Fibroblast of skin of scalp (primary cell): ENCODE results near the gene CAMTA1.
"Not testable (repeated sequence)": the region's sequence is repeated elsewhere in the genome, so short reads cannot be mapped to it uniquely, and the experiment has no call there.

Experiments used
- DNase-seq: peaks from one replicate; pipeline ENCODE4 v3.0.0-alpha.2; 2013

CAMTA1 gene

DNA sequence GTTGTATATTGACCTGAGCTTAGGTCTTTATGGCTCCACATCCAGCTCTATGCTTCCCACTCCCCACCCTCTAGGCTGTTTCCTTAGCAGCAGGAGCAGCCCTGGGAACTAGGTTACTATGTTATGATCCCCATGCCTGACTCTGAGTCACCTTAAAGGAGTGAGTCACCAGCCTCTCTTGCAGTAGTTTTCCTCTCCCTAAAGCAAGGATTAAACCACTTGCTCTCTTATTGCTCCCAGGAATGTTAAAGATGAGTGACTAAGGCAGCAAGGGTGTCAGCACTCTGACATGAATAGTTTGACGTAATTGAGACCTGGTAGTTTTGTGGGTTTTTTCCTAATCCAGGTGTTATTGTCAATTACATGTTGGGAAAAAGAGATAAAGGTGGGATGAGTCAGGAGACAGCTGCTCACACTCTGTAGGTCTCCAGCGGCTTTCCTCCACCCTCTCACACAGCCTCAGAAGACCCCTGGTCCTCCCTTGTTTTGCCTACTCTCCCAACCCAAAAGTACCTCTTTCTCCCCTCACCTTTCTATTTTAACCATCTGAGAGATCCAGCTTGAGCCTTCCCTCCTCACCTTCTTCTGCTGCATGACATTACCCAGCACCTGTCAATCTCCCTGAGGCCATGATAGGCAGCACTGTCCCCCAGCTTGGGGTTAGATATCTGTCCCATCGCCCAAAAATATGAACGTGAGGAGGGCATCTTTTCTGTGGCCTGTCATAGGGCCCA is 616.7 kb downstream of the CAMTA1 start:
- peak; percentile 98 for DNase-seq

DNA sequence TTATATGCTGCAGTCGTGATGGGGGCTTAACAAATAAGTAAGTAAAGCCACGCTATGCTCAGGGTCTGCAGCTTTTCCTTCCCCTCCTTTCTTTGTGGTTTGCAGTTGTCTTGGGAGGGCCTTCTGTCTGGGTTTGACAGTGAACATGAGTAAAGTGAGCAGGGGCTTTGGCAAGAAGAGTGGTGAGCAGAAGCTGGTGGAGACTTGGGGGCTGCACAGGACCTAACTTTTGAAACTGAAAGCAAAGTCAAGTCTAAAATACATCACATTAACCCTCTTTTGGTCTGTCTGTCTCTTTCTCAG is 617.2 kb downstream of the CAMTA1 start:
- DNase-seq = no peak

DNA sequence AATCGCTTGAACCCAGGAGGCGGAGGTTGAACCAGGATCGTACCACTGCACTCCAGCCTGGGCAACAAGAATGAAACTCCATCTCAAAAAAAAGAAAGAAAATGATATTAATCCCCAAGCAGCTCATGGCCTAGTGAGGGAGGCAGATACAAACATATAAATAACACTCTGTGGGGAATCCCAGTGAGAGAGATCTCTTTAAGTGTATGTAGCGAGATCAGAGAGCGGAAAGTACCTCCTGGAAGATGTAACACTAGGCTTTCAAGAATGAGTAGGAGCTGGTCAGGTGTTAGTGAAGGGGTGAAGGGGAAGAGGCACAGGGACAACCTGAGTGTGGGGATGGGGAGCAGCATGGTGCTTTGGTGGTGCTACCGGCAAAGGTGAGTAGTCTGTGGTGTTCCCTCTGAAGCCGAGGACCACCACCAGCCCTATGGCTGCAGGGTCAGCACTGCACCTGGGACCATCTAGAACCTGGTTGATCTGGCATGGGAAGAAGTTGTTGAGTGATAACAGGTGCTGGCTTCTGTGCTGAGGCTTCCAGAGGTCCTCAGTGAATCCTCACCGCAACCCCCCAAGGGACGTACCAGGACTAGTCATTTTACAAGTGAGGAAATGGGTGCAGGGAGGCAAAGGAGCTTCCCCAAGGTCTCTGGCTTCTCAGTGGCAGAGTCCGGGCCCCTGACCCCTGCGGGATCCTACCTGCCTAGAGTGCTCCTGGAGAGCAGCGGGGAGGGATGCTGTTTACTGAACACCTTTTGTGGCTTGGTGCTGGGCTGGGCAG is 618.2 kb downstream of the CAMTA1 start:
- no peak for DNase-seq

DNA sequence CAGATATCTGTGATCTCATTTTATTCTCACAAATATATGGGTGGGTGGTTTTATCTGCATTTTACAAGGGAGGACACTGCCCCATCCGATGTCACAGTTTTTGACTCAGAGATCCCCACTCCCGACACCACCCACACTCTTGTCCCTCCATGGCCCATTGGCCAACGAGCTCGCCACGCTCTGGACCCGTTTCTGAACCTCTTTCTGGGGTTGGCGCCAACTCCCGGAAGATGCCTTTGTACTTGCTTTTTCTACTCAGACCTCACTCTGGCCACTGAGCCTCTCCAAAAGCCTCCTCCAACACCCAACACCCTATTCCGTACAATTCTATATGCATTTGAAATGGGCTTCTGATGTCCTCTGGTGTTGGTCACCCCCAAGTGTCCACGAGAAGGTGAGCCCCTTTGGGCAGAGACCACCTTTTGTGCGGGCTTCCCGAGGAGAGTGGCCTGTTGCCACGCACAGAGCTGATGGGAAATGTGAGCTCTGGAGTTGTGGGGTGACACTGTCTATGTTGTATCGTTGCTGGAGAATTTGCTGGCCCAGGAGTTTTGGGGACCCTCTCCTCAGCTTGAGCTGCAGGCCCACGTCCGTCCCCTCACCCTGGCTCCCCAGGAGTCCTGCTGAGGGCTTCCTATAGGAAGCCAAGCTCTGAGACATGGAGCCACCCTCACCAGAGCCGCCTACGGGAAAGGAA is 618.9 kb downstream of the CAMTA1 start:
- no peak for DNase-seq

DNA sequence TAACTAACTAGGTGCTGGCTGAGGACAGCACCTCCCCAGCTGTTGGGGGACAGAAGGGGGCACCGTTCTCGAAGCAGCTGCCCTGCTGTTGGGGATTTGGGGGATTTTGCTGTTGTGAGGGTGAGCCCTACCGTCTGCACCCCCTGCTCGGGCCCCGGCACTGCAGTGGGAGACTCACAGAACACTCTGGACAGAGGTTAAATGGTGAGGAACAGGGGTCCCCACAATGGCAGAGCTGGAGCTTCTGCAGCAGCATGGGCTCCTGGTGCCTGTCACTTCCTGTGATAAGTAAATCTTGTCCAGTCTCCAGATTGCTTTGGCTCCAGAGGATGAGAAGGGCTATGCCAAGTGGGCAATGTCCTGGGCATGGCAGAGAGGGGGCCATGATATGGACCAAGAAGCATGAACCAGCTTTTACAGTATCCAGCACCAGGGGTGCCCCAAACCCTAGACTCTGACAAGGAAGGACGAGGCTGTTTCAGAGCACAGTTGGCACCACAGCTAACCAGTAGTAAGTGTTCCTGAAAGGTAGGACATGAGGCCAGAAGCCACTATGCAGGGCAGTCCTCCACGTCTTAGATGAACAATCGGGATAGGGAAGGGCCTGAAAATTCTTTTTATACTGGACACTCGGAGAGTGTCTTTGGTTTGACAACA is 620.7 kb downstream of the CAMTA1 start:
- DNase-seq = no peak

DNA sequence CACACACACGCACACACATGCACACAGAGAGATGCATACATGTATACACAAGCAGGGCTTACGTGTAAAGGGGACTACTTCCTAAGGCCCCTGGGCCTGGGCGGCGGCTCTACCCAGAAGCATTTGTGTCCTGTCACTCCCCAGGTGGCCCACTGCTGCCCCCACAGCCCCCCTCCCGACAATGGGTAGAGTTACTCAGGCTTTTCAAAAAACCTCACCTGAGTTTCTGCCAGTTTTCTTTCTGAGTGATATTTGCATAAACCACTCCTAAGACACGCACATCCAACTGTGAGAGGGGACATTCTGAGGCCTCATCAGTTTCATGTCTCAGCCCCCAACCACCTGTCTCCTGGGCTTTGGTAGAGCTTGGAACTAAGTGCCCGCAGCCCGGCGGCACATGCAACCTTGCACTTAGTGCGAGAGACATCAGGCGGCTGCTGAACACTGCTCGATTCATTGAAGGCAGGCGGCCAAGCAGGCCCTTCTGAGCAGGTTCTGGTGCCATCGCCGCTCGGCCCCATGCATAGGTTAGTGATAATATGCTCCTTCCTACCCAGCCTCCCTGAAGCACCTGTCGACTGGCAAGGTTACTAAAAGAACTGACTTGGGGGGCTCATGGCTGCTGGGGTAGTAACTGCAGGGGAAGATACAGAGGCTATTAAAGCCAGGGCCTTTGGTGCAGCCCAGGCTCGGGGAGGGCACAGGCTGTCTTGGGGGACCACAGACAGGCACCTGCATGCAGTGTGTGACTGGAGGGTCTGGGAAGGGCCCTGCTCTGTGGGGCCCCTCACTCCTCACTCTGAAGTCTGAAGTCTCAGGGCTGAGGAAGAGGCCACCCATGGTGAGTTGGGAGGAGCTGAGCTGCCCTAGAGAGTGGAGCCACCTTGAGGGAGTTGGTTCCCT is 621.6 kb downstream of the CAMTA1 start:
- no peak for DNase-seq

DNA sequence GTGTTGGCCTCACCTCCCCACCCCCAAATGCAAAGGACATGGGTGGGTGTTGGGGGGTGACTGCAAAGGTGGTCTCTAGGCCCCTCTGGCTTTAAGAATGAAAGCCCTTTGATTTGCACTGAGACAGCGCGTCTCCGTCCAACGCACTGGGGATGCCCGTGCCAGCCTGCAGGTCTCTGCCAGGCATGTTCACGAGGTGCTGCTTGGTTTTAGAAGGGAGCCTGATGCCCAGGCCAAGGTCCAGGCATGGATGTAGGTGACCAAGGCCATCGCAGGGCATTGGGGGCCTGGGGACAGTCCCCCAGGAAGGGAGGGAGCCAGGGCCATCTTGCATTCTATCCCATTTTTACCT is 622.3 kb downstream of the CAMTA1 start:
- no peak for DNase-seq

DNA sequence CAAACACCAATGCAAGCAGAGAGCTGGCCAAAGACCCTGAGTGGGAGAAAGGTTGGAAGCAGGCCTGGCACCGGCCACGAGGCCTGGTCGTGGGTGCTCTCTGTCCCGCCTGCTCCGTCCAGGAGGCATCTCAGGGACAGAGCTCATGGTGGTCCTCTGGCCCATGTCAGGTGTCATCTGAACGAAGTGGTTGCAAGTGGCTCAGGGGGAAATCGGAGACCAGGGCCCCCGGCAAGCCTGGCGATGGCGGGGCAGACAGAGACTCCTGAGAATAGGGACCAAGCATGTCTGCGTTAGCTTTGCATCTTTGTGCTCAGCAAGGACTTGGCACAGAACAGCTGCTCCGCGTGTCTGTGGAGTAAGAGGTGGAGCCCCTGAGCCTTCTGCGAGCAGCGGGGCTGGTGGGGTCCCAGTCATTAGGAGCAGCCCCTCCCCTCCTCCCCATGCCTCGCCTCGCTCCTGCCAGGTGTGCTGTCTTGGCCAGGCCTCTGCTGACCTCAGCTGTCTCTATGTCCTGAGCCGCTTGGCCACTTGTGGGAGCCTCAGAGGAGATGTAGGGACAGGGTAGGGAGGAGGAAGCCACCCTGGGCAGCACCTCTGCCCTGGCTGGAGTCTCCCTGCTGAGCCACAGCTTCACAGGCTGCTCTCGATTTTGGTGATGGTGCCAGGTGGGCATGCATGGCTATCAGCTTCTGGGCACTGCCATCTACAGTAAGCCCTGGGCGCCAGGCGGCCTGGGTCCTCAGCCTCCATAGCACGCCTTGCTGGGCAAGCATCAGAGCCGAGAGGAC is 622.9 kb downstream of the CAMTA1 start:
- DNase-seq = no peak

DNA sequence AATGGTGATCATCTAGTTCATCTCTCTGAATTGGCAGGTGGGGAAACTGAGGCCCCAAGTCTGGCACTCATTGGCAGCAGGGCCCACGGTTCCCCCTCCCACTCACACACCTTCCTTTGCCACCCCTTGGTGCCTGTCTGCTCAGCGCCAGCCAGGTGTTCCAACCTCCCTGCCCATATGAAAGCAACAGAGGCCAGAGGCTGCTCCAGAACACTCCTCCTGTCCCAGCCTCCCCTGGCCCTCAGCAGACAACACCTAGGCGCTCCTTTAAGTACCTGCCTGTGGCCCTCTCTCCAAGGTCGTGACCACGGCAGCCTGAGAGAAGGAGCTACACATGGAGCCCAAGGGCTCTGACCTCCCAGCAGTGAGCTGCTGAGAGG is 623.5 kb downstream of the CAMTA1 start:
- no peak for DNase-seq

DNA sequence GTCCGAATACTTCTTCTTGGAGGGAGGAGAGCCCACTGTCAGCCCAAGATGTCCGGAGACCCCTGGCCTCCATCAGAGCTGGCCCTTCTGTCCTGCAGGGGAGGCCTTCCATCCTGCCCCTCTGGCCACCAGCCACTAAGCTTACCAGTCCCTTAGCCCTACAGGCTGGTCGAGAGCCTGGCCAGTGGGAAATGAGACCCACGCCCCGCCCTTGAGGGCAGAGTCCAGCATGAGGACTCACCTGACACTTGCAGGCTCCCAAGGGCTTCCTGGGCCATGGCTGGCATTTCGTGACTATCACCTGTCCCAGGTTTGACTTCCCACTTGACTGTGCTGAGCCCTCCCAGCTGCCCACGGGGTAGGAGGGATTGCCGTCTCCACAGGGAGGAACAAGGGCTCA is 624.0 kb downstream of the CAMTA1 start:
- no peak for DNase-seq

DNA sequence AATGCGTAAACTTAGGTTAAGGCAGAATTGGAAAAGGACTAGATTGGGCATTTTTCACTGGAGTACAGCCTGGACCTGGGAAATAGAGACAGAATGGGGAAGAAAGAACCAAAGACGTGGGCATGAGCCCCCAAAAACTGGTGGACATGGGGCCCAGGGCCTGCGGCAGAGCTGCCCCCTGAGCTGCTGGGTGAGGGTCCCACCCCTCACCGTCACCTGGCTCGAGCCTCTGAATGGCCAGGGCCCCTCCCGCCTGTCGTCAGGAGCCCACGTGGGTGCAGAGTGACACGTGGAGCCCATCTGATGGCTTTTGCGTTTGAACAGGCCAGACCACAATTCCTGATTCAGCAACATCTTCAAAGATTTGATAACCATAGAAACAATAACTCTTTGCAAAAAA is 624.9 kb downstream of the CAMTA1 start:
- DNase-seq = no peak

DNA sequence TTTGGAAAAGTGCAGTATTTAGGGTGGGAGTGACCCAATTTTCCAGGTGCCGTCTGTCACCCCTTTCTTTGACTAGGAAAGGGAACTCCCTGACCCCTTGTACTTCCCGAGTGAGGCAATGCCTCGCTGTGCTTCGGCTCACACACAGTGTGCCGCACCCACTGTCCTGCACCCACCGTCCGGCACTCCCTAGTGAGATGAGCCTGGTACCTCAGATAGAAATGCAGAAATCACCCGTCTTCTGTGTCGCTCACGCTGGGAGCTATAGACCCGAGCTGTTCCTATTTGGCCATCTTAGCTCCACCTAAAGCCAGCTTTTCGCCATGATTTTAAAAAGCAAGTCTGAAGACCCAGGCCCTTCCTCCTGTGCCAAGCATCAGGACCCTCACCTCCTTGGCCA is 632.4 kb downstream of the CAMTA1 start:
- not testable (repeated sequence) for DNase-seq

DNA sequence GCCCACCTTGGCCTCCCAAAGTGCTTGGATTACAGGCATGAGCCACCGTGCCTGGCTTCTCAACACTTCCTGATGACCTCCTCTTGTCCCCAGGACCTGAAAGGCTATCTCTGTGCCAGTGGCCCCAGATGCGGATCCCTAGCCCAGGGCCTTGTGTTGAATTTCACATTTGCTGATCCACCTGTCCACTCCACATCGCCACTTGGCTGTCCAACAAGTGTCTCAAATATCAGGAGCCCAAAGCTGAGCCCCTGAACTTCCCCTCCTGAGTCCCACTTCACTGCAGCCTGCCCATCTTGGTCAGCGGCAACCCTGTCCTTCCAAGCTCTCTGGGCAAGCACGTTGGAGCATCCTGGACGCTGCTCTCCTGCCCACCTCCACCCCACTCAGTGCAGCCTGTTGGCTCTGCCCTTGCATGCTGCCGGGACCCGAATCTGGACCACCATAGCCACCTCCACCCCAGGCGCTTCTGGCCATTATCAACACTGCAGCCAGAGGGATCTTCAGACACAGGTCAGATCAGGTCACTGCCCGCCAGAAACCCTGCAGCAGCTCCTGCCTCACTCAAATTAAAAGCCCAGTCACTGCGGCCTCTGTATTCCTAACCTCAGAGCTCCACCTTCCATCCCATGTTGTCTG is 633.3 kb downstream of the CAMTA1 start:
- DNase-seq = no peak

DNA sequence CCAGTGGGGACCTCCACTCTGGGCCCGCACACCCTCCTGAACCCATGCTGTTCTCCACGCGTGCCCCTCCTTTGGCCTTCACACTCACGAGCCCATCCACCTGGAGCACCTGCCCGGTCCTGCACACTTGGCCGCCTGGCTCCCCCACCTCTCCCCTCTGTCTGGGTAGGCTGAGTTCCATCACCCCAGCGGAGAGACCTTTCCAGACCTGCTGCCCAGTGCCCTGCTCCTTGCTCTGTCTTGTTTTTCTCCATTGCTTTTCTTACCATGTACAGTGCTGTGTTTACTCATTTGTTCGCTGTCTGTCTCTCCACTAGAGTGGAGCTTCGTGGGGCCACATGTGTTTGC is 634.8 kb downstream of the CAMTA1 start:
- DNase-seq = no peak

DNA sequence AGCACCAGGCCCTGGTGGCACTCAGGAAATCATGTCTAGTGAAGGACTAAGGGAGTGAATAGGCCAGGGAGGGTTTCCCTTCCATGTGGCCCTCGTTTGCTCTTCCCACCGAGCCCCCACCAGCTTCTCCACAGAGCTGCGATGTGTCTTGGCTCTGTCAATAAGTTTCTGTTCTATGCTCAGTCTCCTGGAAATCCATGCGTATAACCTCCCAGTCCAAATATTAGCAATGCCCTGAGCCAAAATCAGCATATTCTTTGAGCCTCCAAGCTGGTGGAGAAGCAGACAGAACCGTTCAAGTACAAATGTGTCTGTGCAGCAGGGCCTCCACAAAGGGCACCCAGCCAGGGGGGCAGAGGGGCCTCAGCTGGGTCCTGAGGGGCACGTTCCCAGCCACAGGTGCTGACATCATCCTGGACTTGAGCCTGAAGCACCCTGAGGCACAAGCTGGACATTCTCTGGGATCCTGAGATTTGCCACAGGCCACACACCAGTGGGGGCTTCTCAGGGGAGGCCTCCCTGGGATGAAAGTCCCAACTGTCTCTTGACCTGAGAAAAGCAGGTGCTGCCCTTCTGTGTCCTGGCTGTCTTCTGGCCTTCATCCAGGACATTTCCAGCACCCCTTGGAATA is 635.3 kb downstream of the CAMTA1 start:
- no peak for DNase-seq

DNA sequence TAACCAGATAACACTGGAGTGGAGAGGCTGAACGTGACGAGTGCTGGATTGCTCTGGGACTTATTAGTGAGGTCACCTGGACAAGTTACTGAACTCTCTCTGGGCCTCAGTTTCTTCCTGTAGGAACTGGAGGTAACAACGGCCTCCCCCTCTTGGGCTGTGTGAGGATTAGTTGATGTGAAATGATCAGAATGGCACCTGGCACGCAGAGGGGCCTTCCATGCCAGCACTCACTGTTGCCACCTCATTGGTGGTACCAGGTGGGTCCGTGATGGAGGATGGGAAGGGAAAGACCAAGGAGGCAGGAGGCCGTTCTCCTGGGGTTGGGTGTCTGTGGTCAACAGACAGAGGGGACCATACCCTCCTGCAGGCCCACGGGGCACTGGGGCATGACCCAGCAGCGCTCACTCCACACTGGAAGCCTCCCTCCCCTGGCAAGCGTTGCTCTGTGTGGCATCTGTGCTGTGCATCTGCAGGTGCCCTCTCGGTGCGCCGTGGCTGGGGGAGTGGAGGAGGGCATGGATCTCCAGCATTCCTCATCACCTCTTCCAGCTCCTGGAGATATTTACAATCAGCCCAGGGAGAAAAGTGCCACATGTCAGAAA is 636.3 kb downstream of the CAMTA1 start:
- DNase-seq = no peak

DNA sequence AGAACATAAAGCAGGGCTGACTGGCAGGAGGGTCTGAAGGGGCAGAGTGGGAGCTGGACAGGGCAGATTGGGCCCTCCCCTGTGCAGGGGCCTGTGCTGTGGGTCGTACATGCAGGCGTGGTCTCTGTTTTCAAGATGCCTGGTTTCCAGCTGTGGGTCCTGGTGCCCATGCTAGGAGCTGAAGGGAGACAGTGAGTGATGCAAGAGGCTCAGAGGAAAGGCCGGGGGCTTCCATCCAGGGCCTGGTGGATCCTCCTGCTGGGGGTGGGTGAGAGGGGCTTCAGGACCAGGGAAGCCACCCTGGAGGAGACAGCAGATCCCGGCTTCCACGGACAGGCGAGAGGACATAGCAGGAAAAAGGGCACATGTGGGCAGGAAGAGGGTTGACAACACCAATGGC is 636.8 kb downstream of the CAMTA1 start:
- DNase-seq = no peak

DNA sequence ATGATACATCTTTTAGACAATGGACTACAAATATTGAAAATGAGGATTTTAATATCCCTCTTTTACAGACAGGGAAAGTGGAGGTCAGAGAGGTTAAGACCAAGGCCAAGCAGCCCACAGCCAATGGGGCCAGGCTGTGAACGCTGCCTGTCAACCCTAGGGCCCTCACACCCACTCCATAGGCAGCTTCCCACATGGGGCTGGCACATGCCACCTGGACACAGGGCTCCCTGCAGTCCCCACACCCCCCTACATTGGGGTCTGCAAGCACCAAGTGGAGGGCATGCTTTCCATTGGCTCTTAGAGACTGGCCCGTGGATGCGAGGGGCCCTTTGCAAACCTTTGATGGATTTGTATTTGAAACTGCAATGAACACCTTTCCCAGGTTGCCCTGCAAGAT is 637.3 kb downstream of the CAMTA1 start:
- no peak for DNase-seq

DNA sequence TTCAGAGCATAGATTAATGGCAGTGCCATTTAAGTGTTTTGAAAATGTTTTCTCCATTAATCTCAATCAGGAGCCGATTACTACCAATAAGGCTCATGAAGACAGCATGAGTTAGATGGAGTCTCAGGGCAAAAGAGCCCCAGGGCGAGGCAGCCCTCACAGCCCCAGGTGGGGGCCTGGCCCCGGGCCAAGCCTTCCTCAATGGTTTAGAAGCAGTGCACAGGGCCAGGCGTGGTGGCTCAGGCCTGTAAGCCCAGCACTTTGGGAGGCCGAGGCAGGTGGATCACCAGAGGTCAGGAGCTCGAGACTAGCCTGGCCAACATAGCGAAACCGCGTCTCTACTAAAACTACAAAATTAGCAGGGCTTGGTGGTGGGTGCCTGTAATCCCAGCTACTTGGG is 637.7 kb downstream of the CAMTA1 start:
- no peak for DNase-seq

DNA sequence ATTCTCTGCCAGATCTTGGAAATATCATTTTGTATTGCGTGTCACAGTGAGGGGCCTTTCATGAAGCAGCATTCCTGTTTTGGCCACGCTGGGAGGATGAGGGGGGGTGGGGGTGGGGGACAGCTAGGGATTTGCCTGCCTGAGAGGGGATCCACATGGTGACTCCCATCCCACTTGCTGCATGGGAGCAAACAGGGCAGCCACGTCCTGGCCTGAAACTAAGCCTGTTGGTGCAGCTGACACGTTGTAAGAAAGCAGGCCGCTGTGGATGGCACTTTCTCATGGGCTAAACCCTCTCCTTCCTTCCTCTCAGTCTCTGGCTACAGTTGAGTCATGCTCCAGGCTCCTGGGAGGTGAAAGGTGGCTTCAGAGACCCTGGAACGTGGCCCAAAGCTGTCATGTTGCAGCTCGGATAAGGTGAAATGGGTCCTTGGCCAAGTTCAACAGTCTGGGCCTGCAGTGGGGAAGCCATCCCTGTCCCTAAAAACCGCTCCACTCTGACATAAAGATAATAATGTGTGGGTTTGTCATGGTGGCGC is 639.2 kb downstream of the CAMTA1 start:
- DNase-seq = peak; percentile 36
